ENCODE measurements around the gene GPR21. TPM values are rescaled to one million over a fixed set of nuclear protein-coding genes. Genes with fewer than 3 reads are reported as not detected.

Gene GPR21
- total RNA-seq, 1 experiment from 2014 or later, result 0.48 TPM

DNA sequence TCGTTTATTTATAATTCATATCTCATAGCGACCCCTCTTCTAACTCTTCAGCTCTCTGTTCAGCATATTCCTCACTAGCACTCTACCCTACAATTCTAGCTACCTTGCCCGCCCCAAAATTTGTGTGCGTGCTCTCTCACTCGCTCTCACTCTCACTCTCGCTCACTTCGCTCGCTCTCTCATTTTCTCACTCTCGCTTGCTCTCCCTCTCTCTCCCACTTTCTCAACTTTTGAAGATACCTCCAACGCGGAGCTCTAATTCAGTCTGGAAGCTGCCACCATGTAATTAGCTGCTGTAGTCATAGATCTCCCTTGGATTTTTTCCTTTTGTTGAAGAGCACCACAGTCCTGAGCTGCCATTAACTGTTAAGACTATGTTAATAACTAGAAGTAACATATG, 30.4 kb downstream of the GPR21 start:
- Histone ChIP-seq H3K27me3 (ENCODE audit: control insufficient read depth, insufficient read depth, low read length) (no peaks in the 10 kb centered on the region), H3K4me3 (ENCODE audit: insufficient read depth, low read depth, low read length) (no peak overlapping the region), H3K36me3 (replicated peaks; ENCODE audit: control insufficient read depth, insufficient read depth, low read length) (peaks cover 3% of the 10 kb centered on the region)
- DNase-seq, result no peak

DNA sequence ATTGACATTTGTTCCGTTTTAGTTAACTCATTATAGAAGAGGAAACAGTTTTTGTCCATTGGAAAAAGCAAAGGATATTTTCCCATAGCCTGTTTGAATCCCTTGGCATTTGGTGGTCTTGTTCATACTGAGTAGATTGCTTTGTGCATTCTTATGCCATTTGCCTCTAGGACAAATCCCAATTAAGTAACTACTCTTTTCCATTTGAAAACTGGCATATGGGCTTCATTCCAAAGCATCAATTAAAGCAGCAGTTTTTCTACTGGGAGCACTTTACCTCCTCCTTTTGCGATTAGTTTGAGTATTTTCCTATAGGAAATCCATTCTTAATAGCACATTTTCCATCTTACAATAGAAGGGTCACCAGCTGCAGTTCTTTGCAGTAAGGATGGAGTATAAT, 31.2 kb downstream of the GPR21 start:
- no peaks in the 10 kb centered on the region for H3K27me3 ChIP-seq (ENCODE audit: control insufficient read depth, insufficient read depth, low read length)
- H3K36me3 ChIP-seq (replicated peaks; ENCODE audit: control insufficient read depth, insufficient read depth, low read length), result peaks cover 3% of the 10 kb centered on the region; the same call in 1 of the 2 replicates
- H3K4me3 ChIP-seq (ENCODE audit: insufficient read depth, low read depth, low read length), result no peak overlapping the region
- no peak for DNase-seq

DNA sequence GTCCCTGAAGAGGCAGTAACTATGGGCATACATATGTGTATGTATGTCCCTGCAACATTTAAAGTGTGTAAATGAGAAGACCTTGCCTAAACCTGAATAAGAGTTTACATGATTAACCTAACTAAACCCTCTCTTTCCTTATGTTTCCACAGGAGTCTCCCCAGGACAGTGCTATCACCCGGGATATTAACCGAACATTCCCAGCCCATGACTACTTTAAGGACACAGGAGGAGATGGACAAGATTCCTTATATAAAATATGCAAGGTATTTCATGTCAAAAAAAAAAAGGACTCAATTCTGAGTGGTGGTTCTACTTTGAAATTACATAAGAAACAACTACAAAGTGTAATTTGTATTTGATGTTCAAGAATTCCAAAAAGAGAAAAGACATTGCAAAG, 31.7 kb downstream of the GPR21 start:
- no peak for DNase-seq
- no peaks in the 10 kb centered on the region for H3K27me3 ChIP-seq (ENCODE audit: control insufficient read depth, insufficient read depth, low read length)
- H3K4me3 ChIP-seq (ENCODE audit: insufficient read depth, low read depth, low read length), result no peak overlapping the region
- peaks cover 3% of the 10 kb centered on the region; the same call in 1 of the 2 replicates for H3K36me3 ChIP-seq (replicated peaks; ENCODE audit: control insufficient read depth, insufficient read depth, low read length)

DNA sequence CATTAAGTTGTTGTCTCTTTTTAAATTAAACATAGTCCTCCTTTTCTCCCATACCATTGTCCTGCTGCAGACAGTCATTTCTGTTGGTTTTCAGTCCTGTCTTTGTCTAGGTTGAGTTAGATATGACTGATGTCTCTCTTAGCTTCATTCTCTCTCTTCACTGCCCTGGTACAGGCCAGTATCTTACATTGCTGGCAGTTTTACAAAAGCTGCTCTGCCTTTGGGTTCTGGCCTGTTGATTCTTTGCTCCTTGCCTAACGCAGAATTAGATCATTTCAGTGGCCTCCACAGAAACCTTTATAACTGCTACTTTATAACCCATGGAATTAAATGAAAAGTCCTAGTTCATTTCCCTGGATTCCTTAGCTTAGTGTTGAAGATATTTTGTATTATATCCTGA, 33.7 kb downstream of the GPR21 start:
- no peaks in the 10 kb centered on the region for H3K27me3 ChIP-seq (ENCODE audit: control insufficient read depth, insufficient read depth, low read length)
- H3K36me3 ChIP-seq (replicated peaks; ENCODE audit: control insufficient read depth, insufficient read depth, low read length), result peaks cover 3% of the 10 kb centered on the region; the same call in 1 of the 2 replicates
- no peak overlapping the region for H3K4me3 ChIP-seq (ENCODE audit: insufficient read depth, low read depth, low read length)
- no peak for DNase-seq

DNA sequence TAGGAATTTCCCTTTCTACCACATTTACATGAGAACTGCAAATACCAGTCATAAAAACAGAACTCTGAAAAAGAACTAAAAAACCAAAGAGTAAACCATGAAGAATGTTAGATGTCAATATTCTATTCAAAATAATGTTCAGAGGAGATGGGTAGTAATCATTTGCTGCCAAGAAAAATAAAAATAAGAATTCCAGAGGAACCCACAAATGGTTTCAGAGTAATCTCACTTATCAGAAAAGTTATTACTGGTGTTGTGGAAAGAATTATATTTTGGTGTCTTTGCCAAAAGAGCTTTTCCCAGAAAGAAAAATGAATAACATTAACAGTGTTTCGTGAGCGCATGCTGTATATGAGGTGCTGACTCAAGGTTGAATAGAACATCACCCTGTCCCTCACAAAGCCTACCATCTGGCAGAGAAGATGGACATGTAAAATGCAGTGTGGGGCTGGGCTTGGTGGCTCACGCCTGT, 35.6 kb downstream of the GPR21 start:
- peaks cover 3% of the 10 kb centered on the region; the same call in 1 of the 2 replicates for H3K36me3 ChIP-seq (replicated peaks; ENCODE audit: control insufficient read depth, insufficient read depth, low read length)
- no peak overlapping the region for H3K4me3 ChIP-seq (ENCODE audit: insufficient read depth, low read depth, low read length)
- H3K27me3 ChIP-seq (ENCODE audit: control insufficient read depth, insufficient read depth, low read length), result no peaks in the 10 kb centered on the region
- no peak for DNase-seq

DNA sequence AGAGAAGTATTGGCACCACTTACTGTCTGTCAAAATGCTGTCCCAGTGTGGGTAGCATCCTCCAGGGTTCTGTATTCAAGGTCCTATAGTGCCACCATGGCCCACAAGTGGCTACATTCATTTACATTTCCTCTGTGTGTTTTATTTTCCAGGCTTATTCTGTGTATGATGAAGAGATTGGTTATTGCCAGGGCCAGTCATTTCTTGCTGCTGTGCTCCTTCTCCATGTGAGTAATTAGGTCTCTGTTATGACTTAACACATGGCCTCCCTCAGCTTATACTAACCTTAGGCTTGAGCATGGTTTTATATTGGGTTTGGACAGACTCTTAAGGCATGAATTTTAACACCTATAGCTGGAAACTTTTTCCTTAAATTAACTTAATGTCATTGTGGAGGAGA, 36.7 kb downstream of the GPR21 start:
- DNase-seq, result no peak
- Histone ChIP-seq H3K4me3 (ENCODE audit: insufficient read depth, low read depth, low read length) (no peak overlapping the region), H3K36me3 (replicated peaks; ENCODE audit: control insufficient read depth, insufficient read depth, low read length) (peaks cover 3% of the 10 kb centered on the region; the same call in 1 of the 2 replicates), H3K27me3 (ENCODE audit: control insufficient read depth, insufficient read depth, low read length) (no peaks in the 10 kb centered on the region)

DNA sequence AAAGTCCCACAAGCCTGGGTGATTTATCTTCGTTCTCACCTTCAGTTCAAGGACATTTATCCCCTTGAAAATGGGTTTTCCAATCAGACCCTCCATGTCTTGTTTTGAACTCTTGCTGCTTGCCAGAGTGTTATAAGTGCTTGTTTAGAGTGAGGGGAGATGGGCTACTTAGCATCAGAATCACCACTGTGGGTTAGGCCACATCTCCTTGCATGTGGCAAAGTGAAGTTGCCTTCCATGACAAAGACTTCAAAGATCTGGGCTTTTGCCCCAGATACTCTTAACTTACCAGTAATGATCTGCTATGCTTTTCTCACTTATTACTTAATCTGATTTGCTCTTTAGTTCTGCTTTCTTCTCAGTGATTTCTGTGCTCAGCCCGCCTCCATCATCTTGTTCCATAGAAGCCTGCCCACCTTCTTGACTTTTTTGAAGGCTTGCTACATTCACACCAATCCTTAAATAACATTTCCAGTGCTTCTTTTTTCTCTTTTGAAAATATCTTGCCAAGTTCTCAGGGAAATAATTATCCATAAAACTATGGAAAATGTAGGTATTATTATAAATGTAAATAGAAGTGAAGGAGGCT, 39.0 kb downstream of the GPR21 start:
- Histone ChIP-seq H3K36me3 (replicated peaks; ENCODE audit: control insufficient read depth, insufficient read depth, low read length) (no peaks in the 10 kb centered on the region), H3K4me3 (ENCODE audit: insufficient read depth, low read depth, low read length) (no peak overlapping the region), H3K27me3 (ENCODE audit: control insufficient read depth, insufficient read depth, low read length) (no peaks in the 10 kb centered on the region)
- DNase-seq, result peak; percentile 30

DNA sequence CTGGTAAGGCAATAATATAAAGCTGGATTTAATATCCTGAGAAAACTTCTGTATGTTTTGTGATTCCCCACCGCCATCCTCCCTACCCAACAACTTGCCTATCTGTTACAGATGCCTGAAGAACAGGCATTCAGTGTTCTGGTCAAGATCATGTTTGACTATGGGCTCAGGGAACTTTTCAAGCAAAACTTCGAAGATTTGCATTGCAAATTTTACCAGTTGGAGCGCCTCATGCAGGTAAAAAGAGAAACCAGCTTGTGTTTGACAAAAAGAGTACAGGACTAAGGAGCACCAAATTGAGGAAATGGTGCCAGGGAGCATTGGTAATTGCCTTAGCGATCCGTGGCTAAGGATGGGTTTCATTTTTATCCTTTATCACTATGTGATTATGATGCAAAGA, 40.0 kb downstream of the GPR21 start:
- H3K36me3 ChIP-seq (replicated peaks; ENCODE audit: control insufficient read depth, insufficient read depth, low read length), result peaks cover 1% of the 10 kb centered on the region
- no peaks in the 10 kb centered on the region for H3K27me3 ChIP-seq (ENCODE audit: control insufficient read depth, insufficient read depth, low read length)
- no peak for DNase-seq
- no peak overlapping the region for H3K4me3 ChIP-seq (ENCODE audit: insufficient read depth, low read depth, low read length)

DNA sequence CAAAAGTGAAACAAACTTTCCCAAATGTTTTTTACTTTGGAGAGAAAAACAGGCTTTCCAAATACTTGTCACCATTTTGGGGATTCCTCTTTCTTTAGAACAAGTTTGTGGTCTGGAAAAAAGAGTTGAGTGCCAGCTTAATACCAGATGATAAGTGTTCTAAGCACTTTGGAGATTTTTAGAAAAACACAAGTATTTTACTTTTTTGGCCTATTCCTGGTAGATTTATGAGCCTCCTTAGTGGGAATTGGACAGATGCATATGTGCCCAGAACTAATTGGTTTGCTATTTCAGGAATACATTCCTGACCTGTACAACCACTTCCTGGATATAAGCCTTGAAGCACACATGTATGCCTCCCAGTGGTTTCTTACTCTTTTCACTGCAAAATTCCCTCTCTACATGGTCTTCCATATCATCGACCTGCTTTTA, 40.5 kb downstream of the GPR21 start:
- Histone ChIP-seq H3K36me3 (replicated peaks; ENCODE audit: control insufficient read depth, insufficient read depth, low read length) (peaks cover 1% of the 10 kb centered on the region), H3K27me3 (ENCODE audit: control insufficient read depth, insufficient read depth, low read length) (no peaks in the 10 kb centered on the region), H3K4me3 (ENCODE audit: insufficient read depth, low read depth, low read length) (no peak overlapping the region)
- no peak for DNase-seq

DNA sequence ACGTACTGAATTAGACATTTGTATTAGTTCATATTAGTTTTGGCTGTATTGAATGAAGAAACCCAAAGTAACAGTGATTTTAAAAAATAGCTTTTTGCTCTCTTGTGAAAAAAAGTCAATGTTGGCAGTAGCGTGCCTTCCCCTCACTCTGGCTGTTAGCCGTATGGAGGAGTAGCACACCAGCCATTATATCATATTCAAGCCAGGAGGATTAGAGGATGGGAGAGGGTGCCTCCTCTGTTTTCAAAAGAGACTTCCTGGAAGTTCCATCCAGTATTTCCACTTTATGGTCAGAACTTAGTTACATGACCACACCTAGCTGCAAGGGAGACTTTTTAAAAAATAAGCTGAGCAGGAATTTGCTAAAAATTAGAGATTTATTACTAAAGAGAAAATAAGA, 41.2 kb downstream of the GPR21 start:
- DNase-seq, result no peak
- peaks cover 1% of the 10 kb centered on the region for H3K36me3 ChIP-seq (replicated peaks; ENCODE audit: control insufficient read depth, insufficient read depth, low read length)
- H3K4me3 ChIP-seq (ENCODE audit: insufficient read depth, low read depth, low read length), result no peak overlapping the region
- no peaks in the 10 kb centered on the region for H3K27me3 ChIP-seq (ENCODE audit: control insufficient read depth, insufficient read depth, low read length)

DNA sequence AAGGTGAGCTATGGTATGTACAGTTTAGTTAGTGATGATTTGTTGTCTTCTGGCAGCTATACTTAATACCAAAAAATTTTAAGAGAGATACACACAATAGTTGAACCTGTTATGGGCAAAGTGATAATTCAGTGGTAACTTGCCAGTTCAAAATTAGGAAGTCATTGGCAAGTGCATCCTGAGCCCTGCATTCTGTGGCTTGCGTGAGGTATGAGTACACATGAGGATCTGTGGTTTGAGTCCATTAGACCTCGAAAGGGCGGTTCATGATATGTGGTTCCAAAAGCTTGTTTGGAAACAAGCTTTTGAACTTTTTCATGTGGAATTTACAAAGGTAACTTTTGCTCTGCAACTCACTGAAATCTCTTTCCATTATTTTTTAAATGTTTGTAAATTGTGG, 47.0 kb downstream of the GPR21 start:
- H3K4me3 ChIP-seq (ENCODE audit: insufficient read depth, low read depth, low read length), result no peak overlapping the region
- no peaks in the 10 kb centered on the region for H3K27me3 ChIP-seq (ENCODE audit: control insufficient read depth, insufficient read depth, low read length)
- H3K36me3 ChIP-seq (replicated peaks; ENCODE audit: control insufficient read depth, insufficient read depth, low read length), result peaks cover 6% of the 10 kb centered on the region
- no peak for DNase-seq

DNA sequence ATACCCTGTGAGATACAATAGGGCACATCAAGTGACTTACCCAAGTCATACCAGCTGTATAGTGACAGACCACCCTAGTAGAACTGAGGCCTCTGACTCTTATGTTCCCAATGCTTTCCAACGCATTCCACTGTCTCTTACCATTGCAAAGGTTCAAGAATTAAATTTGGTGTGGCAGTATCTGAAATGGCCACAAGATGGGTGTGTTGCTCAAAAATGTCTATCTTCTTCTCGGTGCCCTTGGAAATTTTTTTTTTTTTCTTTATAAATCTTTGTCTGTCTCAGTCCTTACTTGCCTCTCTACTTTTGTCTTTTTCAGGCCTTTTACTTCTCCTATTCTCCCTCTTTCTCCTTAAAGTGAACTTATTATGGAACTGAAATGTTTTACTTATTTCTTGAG, 48.4 kb downstream of the GPR21 start:
- no peak for DNase-seq
- H3K36me3 ChIP-seq (replicated peaks; ENCODE audit: control insufficient read depth, insufficient read depth, low read length), result peaks cover 6% of the 10 kb centered on the region
- H3K4me3 ChIP-seq (ENCODE audit: insufficient read depth, low read depth, low read length), result no peak overlapping the region
- H3K27me3 ChIP-seq (ENCODE audit: control insufficient read depth, insufficient read depth, low read length), result no peaks in the 10 kb centered on the region

DNA sequence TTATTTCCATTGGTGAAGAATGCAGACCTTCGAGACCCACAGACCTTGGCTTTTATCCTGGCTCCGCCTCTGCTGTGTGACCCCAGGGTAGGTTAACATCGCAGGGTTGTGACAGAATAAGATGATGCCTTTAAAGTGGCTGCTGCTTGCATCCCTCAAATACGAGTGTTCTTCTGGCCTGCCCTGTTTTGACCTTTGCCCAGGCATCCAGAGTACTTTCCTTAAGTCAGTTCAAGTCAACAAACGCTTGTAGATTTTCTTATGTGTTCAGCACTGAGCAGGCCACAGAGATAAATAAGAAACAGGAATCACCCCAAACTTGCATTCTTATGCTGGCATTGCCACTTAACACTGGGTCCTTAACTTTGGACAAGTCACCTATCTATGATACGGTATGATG, 50.2 kb downstream of the GPR21 start:
- Histone ChIP-seq H3K4me3 (ENCODE audit: insufficient read depth, low read depth, low read length) (no peak overlapping the region), H3K36me3 (replicated peaks; ENCODE audit: control insufficient read depth, insufficient read depth, low read length) (peaks cover 5% of the 10 kb centered on the region), H3K27me3 (ENCODE audit: control insufficient read depth, insufficient read depth, low read length) (no peaks in the 10 kb centered on the region)
- DNase-seq, result no peak

DNA sequence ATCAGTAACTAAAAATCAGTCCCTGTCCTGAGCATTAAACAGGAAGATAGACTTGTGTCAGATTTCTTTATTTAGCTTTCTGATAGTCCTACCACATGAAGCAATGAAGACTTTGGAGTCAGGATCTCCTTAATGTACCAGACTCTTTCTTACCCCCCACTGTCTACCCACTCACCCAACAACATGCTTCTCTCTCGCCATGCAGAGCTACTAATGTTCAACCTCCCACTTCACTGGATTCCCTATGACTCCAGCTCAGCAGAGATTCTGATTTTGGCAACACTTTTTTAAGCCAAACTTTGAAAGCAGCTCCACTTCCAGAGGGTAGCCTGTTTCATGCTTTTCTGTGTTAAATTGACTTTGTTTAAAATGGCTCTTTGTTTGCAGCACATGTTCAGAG, 50.8 kb downstream of the GPR21 start:
- H3K36me3 ChIP-seq (replicated peaks; ENCODE audit: control insufficient read depth, insufficient read depth, low read length), result peaks cover 6% of the 10 kb centered on the region

More for the DNA sequence above, 50.8 kb downstream of the GPR21 start:
- H3K27me3 ChIP-seq (ENCODE audit: control insufficient read depth, insufficient read depth, low read length), result no peaks in the 10 kb centered on the region
- no peak overlapping the region for H3K4me3 ChIP-seq (ENCODE audit: insufficient read depth, low read depth, low read length)
- DNase-seq, result no peak

Data from H7 (cell line).